HEK293 (cell line): Measurements from ENCODE around the gene ENDOU.

Experiments
- ZNF544 ChIP-seq: fragments of 450-650 bp; formaldehyde crosslinking; IDR thresholded peaks from 2 replicates; pipeline ENCODE4 v1.5.0; 2017; ENCODE audit warnings: missing biosample characterization, missing genetic modification characterization
- ZNF768 ChIP-seq: fragments of 450-650 bp; formaldehyde crosslinking; IDR thresholded peaks from 2 replicates; pipeline ENCODE4 v1.5.1; 2018; ENCODE audit warnings: missing biosample characterization, mild to moderate bottlenecking, missing genetic modification characterization
- ZNF837 ChIP-seq: fragments of 450-650 bp; formaldehyde crosslinking; IDR thresholded peaks from 2 replicates; pipeline ENCODE4 v1.5.1; 2016; ENCODE audit warnings: missing biosample characterization, missing genetic modification characterization
- TF ChIP-seq, protein P1 (sequence below): fragments of 450-650 bp; formaldehyde crosslinking; IDR thresholded peaks from 2 replicates; pipeline ENCODE4 v1.5.1; 2016; ENCODE audit warnings: missing biosample characterization, missing genetic modification characterization

DNA sequence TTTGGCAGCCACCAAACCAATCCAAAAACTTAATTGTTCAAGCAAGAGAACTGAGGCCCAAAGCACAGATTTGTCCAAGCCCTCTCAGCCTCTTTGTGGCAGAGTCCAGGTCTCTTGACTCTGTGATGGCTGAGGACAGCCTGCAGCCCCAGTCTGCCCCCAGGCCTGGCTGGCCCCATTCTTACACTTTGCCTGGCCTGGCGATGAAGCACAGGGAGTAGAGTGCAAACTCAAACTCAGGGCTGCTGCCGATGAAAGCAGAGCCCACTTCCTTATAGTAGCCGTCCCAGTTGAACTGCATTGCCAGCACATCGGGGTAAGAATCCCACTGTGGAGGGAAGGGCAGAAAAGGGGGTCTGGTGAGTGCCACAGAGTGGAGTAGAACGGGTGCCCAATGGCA is 13.8 kb downstream of the ENDOU start:
- TF ChIP-seq ZNF768 (tag by site-specific recombination) (no peak), ZNF544 (tag by site-specific recombination) (no peak), ZNF837 (tag by site-specific recombination) (no peak)
- TF ChIP-seq, protein P1, sequence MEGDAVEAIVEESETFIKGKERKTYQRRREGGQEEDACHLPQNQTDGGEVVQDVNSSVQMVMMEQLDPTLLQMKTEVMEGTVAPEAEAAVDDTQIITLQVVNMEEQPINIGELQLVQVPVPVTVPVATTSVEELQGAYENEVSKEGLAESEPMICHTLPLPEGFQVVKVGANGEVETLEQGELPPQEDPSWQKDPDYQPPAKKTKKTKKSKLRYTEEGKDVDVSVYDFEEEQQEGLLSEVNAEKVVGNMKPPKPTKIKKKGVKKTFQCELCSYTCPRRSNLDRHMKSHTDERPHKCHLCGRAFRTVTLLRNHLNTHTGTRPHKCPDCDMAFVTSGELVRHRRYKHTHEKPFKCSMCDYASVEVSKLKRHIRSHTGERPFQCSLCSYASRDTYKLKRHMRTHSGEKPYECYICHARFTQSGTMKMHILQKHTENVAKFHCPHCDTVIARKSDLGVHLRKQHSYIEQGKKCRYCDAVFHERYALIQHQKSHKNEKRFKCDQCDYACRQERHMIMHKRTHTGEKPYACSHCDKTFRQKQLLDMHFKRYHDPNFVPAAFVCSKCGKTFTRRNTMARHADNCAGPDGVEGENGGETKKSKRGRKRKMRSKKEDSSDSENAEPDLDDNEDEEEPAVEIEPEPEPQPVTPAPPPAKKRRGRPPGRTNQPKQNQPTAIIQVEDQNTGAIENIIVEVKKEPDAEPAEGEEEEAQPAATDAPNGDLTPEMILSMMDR (tag by site-specific recombination), result no peak
